IMR-90 (cell line): ENCODE data around the gene FMNL3. TPM values are rescaled to one million over a fixed set of nuclear protein-coding genes. Genes with fewer than 3 reads are reported as not detected.
A peak's percentile ranks its signal among the peaks of the same experiment; 100 is the strongest.

ENCODE experiments used
- ATAC-seq: fragments of 200-7000 bp; cut with Tn5 transposase; 2 replicates; pipeline ENCODE4 v1.9.1; 2020; ENCODE audit warnings: low read depth, mild to moderate bottlenecking, moderate library complexity
- BruUV-seq: library from RNA; stranded (reverse); fragments of 400-500 nt; replicated peaks from 2 replicates; lab custom pipeline; 2021; lab: Mats Ljungman, UMichigan
- CTCF ChIA-PET: fragments of 300-600 bp; formaldehyde crosslinking; extraction: SDS; loops from one replicate; lab custom pipeline; 2021; ENCODE audit warnings: antibody characterized with exemption; lab: Yijun Ruan, JAX
- POLR2A ChIA-PET: fragments of 300-600 bp; sonication (Branson Sonifier 250); formaldehyde crosslinking; loops from one replicate; lab custom pipeline; 2022; ENCODE audit warnings: antibody characterized with exemption; ENCODE audit not compliant: unreplicated experiment; lab: Charles Lee
- DNase-seq: peaks from one replicate; pipeline ENCODE4 v3.0.0; 2013
- H2AFZ ChIP-seq: replicated peaks from 2 replicates; pipeline ENCODE3; 2013; ENCODE audit warnings: low read length, mild to moderate bottlenecking; ENCODE audit not compliant: poor library complexity
- H2AK5ac ChIP-seq: 2 replicates; pipeline ENCODE4 v1.6.1; 2013; ENCODE audit warnings: low read depth, low read length, inconsistent platforms
- H2AK9ac ChIP-seq: replicated peaks from 2 replicates; pipeline ENCODE3; 2013; ENCODE audit warnings: mild to moderate bottlenecking, low read depth, low read length, moderate library complexity; ENCODE audit not compliant: poor library complexity
- H2BK120ac ChIP-seq: 2 replicates; pipeline ENCODE4 v1.6.1; 2013; ENCODE audit warnings: low read depth, low read length, inconsistent platforms
- H2BK15ac ChIP-seq: 3 replicates; pipeline ENCODE4 v1.6.1; 2013; ENCODE audit warnings: low read depth, low read length, inconsistent platforms
- H2BK20ac ChIP-seq: 2 replicates; pipeline ENCODE4 v1.6.1; 2013; ENCODE audit warnings: low read depth, mild to moderate bottlenecking, inconsistent platforms, low read length, moderate library complexity
- H2BK5ac ChIP-seq: 2 replicates; pipeline ENCODE4 v1.6.1; 2013; ENCODE audit warnings: mild to moderate bottlenecking, low read depth, low read length, inconsistent platforms; ENCODE audit not compliant: poor library complexity, severe bottlenecking
- H3K14ac ChIP-seq: replicated peaks from 2 replicates; pipeline ENCODE4 v1.6.1; 2013; ENCODE audit warnings: low read depth, low read length, inconsistent platforms
- H3K18ac ChIP-seq: 2 replicates; pipeline ENCODE4 v1.6.1; 2013; ENCODE audit warnings: low read depth, low read length, control low read depth
- H3K23ac ChIP-seq: 2 replicates; pipeline ENCODE4 v1.6.1; 2013; ENCODE audit warnings: low read depth, low read length, inconsistent platforms
- H3K27ac ChIP-seq: 2 replicates; pipeline ENCODE4 v1.5.1; 2013; ENCODE audit warnings: mild to moderate bottlenecking, control low read depth, low read length; ENCODE audit not compliant: insufficient read depth
- H3K27me3 ChIP-seq: 2 replicates; pipeline ENCODE4 v1.6.1; 2013; ENCODE audit warnings: low read length; ENCODE audit not compliant: control insufficient read depth, insufficient read depth
- H3K36me3 ChIP-seq: 2 replicates; pipeline ENCODE4 v1.6.1; 2013; ENCODE audit warnings: low read length, mixed read lengths; ENCODE audit not compliant: control insufficient read depth, insufficient read depth
- H3K4ac ChIP-seq: 2 replicates; pipeline ENCODE4 v1.6.1; 2013; ENCODE audit warnings: low read depth, low read length, inconsistent platforms
- H3K4me1 ChIP-seq: 2 replicates; pipeline ENCODE4 v1.6.1; 2013; ENCODE audit warnings: low read length, mixed read lengths; ENCODE audit not compliant: control insufficient read depth, insufficient read depth
- H3K4me2 ChIP-seq: 2 replicates; pipeline ENCODE4 v1.6.1; 2013; ENCODE audit warnings: low read depth, mild to moderate bottlenecking, control low read depth, low read length, moderate library complexity
- H3K4me3 ChIP-seq: 2 replicates; pipeline ENCODE4 v1.5.1; 2013; ENCODE audit warnings: low read depth, mild to moderate bottlenecking, control low read depth, low read length, moderate library complexity; ENCODE audit not compliant: insufficient read depth
- H3K56ac ChIP-seq: 2 replicates; pipeline ENCODE4 v1.6.1; 2013; ENCODE audit warnings: low read length, inconsistent platforms; ENCODE audit not compliant: insufficient read depth; ENCODE audit errors: extremely low read depth
- H3K79me1 ChIP-seq, 2 experiments: 2 replicates each; pipeline ENCODE4 v1.6.1; 2013; ENCODE audit warnings: low read length in 2 of 2, inconsistent platforms in 1 of 2, low read depth in 1 of 2
- H3K9ac ChIP-seq: 2 replicates; pipeline ENCODE4 v1.6.1; 2013; ENCODE audit warnings: low read depth, low read length, control low read depth
- H3K9me1 ChIP-seq: 2 replicates; pipeline ENCODE4 v1.6.1; 2013; ENCODE audit warnings: low read length, inconsistent platforms; ENCODE audit not compliant: insufficient read depth
- H3K9me3 ChIP-seq: 2 replicates; pipeline ENCODE4 v1.6.1; 2013; ENCODE audit warnings: low read length; ENCODE audit not compliant: control insufficient read depth, insufficient read depth
- H4K20me1 ChIP-seq: 2 replicates; pipeline ENCODE4 v1.6.1; 2013; ENCODE audit warnings: low read length, inconsistent platforms; ENCODE audit not compliant: insufficient read depth
- H4K5ac ChIP-seq: 2 replicates; pipeline ENCODE4 v1.6.1; 2013; ENCODE audit warnings: mild to moderate bottlenecking, low read depth, low read length, control low read depth
- H4K8ac ChIP-seq, 2 experiments: 2 replicates each; pipeline ENCODE4 v1.6.1; 2013; ENCODE audit warnings: low read depth in 2 of 2, low read length in 2 of 2, control low read depth in 1 of 2, inconsistent platforms in 1 of 2
- H4K91ac ChIP-seq: 2 replicates; pipeline ENCODE4 v1.6.1; 2013; ENCODE audit warnings: low read depth, low read length, inconsistent platforms; ENCODE audit not compliant: insufficient read depth
- BHLHE40 ChIP-seq: fragments of 150-350 bp; IDR thresholded peaks from 2 replicates; pipeline ENCODE4 v1.6.1; 2016; ENCODE audit warnings: mild to moderate bottlenecking, low read depth, low read length
- CHD1 ChIP-seq: IDR thresholded peaks from 2 replicates; pipeline ENCODE4 v1.6.1; 2012; ENCODE audit warnings: low read depth, low read length, improper control_type of control experiment
- FOS ChIP-seq: fragments of 150-350 bp; IDR thresholded peaks from 2 replicates; pipeline ENCODE4 v1.6.1; 2016; ENCODE audit warnings: low read depth, low read length
- MAFK ChIP-seq: IDR thresholded peaks from 2 replicates; pipeline ENCODE4 v1.6.1; 2012; ENCODE audit warnings: low read depth, low read length, improper control_type of control experiment
- MAZ ChIP-seq: IDR thresholded peaks from 2 replicates; pipeline ENCODE4 v1.6.1; 2012; ENCODE audit warnings: low read depth, mild to moderate bottlenecking, low read length, improper control_type of control experiment, moderate library complexity, borderline replicate concordance
- POLR2A ChIP-seq: IDR thresholded peaks from 2 replicates; pipeline ENCODE4 v1.6.1; 2012; ENCODE audit warnings: mild to moderate bottlenecking, low read depth, low read length
- RAD21 ChIP-seq: IDR thresholded peaks from 2 replicates; pipeline ENCODE4 v1.6.1; 2012; ENCODE audit warnings: low read length, improper control_type of control experiment
- WGBS, 2 experiments: methylation state at CpG; one replicate each; pipeline versions ENCODE4 v1.1.5 to v1.1.7; 2013; ENCODE audit warnings: missing lambda C conversion rate in 2 of 2; ENCODE audit not compliant: insufficient read length in 1 of 2; ENCODE audit errors: extremely low coverage in 2 of 2; 5-methylcytosine and 5-hydroxymethylcytosine counted together
- dilution Hi-C: fragments of 300-500 bp; cut with HindIII; formaldehyde crosslinking; loops from one replicate; pipeline ENCODE4 v1.14.3; 2018; ENCODE audit warnings: low sequenced_read_pairs; ENCODE audit not compliant: unreplicated experiment
- in situ Hi-C: fragments of 300-500 bp; cut with MboI; formaldehyde crosslinking; loops from 3 replicates; pipeline ENCODE4 v1.14.3; 2019; ENCODE audit warnings: low sequenced_read_pairs, inconsistent platforms, mixed read lengths
- intact Hi-C: fragments of 100-400 bp; cut with micrococcal nuclease; formaldehyde crosslinking; loops from 2 replicates; pipeline ENCODE4 v1.10.0; 2022
- polyA plus RNA-seq, 3 experiments: library from polyadenylated mRNA; depleted of rRNA; stranded (reverse); fragments of >200 nt; gene quantifications; 2 replicates each; pipeline ENCODE4 v1.2.3, GENCODE V29; 2012; ENCODE audit warnings: low replicate concordance in 1 of 3
- total RNA-seq: library from RNA; depleted of rRNA; stranded (reverse); fragments of >200 nt; gene quantifications from 2 replicates; pipeline ENCODE4 v1.2.3, GENCODE V29; 2012

Gene FMNL3
- total and polyA plus RNA-seq, 2 of the 4 experiments (the other 2 are of a cell fraction), result 16.3 to 36.4 TPM

DNA sequence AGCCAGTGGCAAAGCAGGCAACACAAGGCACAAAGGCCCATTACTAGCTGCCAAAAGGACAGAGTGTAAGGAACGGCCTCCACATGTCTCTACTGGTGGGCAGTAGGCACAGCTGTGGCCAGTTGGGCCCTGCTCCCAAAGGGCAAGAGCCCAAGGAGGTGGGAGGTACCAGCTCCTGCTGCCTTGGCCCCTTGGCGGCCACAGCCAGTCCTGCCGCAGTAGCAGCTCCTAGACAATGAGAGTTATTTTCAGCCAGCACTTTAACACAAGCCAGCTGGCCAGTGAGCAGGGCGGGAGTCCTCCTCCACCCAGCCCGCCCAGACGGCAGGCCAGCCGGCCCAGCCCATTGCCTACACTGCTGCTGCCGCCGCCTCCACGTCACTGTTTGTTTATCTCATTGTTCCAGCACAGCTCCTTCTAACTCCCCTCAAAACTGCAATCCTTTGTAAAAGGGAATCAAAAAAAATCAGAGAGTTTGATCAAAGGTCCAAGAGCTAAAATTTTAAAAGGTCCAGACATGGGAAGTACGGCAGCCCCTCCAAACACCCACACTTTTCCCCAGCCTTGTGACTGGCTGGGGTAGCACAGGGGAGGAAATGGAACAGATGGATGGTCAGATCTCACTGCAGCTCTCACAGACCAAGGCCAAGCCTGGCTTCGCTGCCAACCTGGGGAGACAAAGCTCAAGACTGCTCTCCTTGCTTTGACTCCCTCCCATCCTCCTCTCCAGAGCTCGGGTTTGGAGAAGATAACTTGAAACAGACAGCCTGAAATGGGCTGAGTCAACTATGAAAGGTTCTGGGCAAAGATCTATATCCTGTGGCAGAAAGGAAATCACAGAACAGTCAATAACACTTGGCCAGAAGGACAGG lies 33.5 kb downstream of the FMNL3 start (continued):
- no peak for TF ChIP-seq CHD1

GRCh38 chr12:49672301-49673217 lies 34.6 kb downstream of the FMNL3 start:
- TF ChIP-seq FOS, result no peak
- no peak for TF ChIP-seq MAZ
- TF ChIP-seq MAFK, result no peak
- no peak for TF ChIP-seq POLR2A
- TF ChIP-seq RAD21, result no peak
- TF ChIP-seq BHLHE40, result no peak
- BruUV-seq, result no TSS peak
- Histone ChIP-seq H2BK15ac (peak overlapping the region; percentile 86; the same call in 1 of the 3 replicates), H3K23ac (peak overlapping the region; percentile 85), H3K27ac (peak overlapping the region; percentile 61), H4K5ac (peak overlapping the region; percentile 40), H4K20me1 (no peaks in the 10 kb centered on the region), H3K4ac (peak overlapping the region; percentile 94), H2AK5ac (peak overlapping the region; percentile 91), H2BK5ac (peak overlapping the region; percentile 80), H3K27me3 (no peaks in the 10 kb centered on the region), H4K91ac (peak overlapping the region; percentile 86), H2BK120ac (peak overlapping the region; percentile 88), H3K9me3 (no peaks in the 10 kb centered on the region), H3K4me1 (peaks cover 37% of the 10 kb centered on the region), H3K56ac (no peak overlapping the region), H3K9ac (peak overlapping the region; percentile 17), H3K4me2 (peak overlapping the region; percentile 31), H3K79me1 (peaks cover 38 to 92% of the 10 kb centered on the region in 2 experiments), H3K4me3 (no peak overlapping the region), H3K14ac (peak overlapping the region; percentile 94), H3K36me3 (no peaks in the 10 kb centered on the region), H2BK20ac (peak overlapping the region; percentile 70), H3K9me1 (peaks cover 35% of the 10 kb centered on the region), H3K18ac (peak overlapping the region; percentile 14), H2AFZ (peak overlapping the region; percentile 78), H2AK9ac (peak overlapping the region; percentile 67), H4K8ac (peak overlapping the region; percentile 28 to 87; a peak in 3 of 4 replicates)
- CTCF ChIA-PET, result interaction anchor here (0.5 to 1.7 kb wide), 3 partner anchors 31 to 196 kb away, joined by 3 to 13 read pairs (median 4); no protein-coding TSS in a partner anchor
- no peak for DNase-seq
- POLR2A ChIA-PET, result interaction anchor here (0.5 kb wide), 1 partner anchor 49 kb away, joined by 3 read pairs; no protein-coding TSS in a partner anchor
- in situ Hi-C loops, result no loop called here
- intact Hi-C loops, result loop anchor here (1.0 kb wide), 1 partner anchor 35 kb away; the partner anchor contains the start of gene FMNL3
- WGBS, 2 experiments, result no CpG with 5 or more reads among the region's 5 CpGs
- no peak for ATAC-seq
- dilution Hi-C loops, result no loop called here
